HG02870 (cell line): ENCODE measurements around the gene CALN1.
"Not testable (repeated sequence)": the region's sequence is repeated elsewhere in the genome, so short reads cannot be mapped to it uniquely, and the experiment has no call there.

ENCODE experiments used
- ATAC-seq: cut with Tn5 transposase; IDR thresholded peaks from one replicate; pipeline ENCODE4 v1.9.1; 2021; ENCODE audit warnings: mild to moderate bottlenecking, moderate library complexity; ENCODE audit not compliant: unreplicated experiment

CALN1 gene

GRCh38 chr7:72409638-72410015 is 2.5 kb downstream of the CALN1 start:
- ATAC-seq: no peak

GRCh38 chr7:72408966-72409637 is 3.0 kb downstream of the CALN1 start:
- ATAC-seq: no peak

GRCh38 chr7:72406820-72407403 is 5.2 kb downstream of the CALN1 start:
- no peak for ATAC-seq

- ATAC-seq: no peak
Measured at GRCh38 chr7:72405871-72406270, 6.3 kb downstream of the CALN1 start.

- ATAC-seq: peak; percentile 73
Measured at GRCh38 chr7:72405418-72405817, 6.7 kb downstream of the CALN1 start.

GRCh38 chr7:72404743-72405142 is 7.4 kb downstream of the CALN1 start:
- ATAC-seq: no peak

- ATAC-seq: no peak
Measured at GRCh38 chr7:72403458-72404076, 8.6 kb downstream of the CALN1 start.

GRCh38 chr7:72394016-72394415 is 18.1 kb downstream of the CALN1 start:
- ATAC-seq: no peak

- no peak for ATAC-seq
Measured at GRCh38 chr7:72391821-72392377, 20.2 kb downstream of the CALN1 start.

GRCh38 chr7:72386118-72386517 is 26.0 kb downstream of the CALN1 start:
- ATAC-seq: no peak

- ATAC-seq: no peak
Measured at GRCh38 chr7:72362246-72362645, 49.9 kb downstream of the CALN1 start.

- no peak for ATAC-seq
Measured at GRCh38 chr7:72345208-72345727, 66.9 kb downstream of the CALN1 start.

GRCh38 chr7:72343991-72344390 is 68.1 kb downstream of the CALN1 start:
- ATAC-seq: no peak

- ATAC-seq: not testable (repeated sequence)
Measured at GRCh38 chr7:72343354-72343753, 68.8 kb downstream of the CALN1 start.

GRCh38 chr7:72337390-72338167 is 74.6 kb downstream of the CALN1 start:
- ATAC-seq: no peak

GRCh38 chr7:72336632-72337389 is 75.3 kb downstream of the CALN1 start:
- ATAC-seq: no peak

- ATAC-seq: no peak
Measured at GRCh38 chr7:72336382-72336631, 75.8 kb downstream of the CALN1 start.

- ATAC-seq: no peak
Measured at GRCh38 chr7:72335561-72336381, 76.4 kb downstream of the CALN1 start.

GRCh38 chr7:72334698-72335097 is 77.4 kb downstream of the CALN1 start:
- no peak for ATAC-seq

- ATAC-seq: no peak
Measured at GRCh38 chr7:72334066-72334465, 78.1 kb downstream of the CALN1 start.
